Activated naive CD4-positive, alpha-beta T cell treated with anti-CD3 and anti-CD28 coated beads, Interleukin-2, amount 50 U/mL, for 72 hours (primary cell): Measurements from ENCODE around the gene TLX2. TPM values are rescaled to one million over a fixed set of nuclear protein-coding genes. Genes with fewer than 3 reads are reported as not detected.

ENCODE experiments used
- ATAC-seq, 2 donors: fragments of 150-1000 bp; cut with Tn5 transposase; 2 replicates each; pipeline ENCODE4 v1.10.0; 2021; ENCODE audit warnings: mild to moderate bottlenecking in 2 of 2, moderate library complexity in 2 of 2
- DNase-seq, 2 donors: peaks; one replicate each; pipeline ENCODE4 v3.0.0; 2021 to 2022; ENCODE audit warnings: low spot score in 2 of 2
- H3K27ac Mint-ChIP-seq, 2 donors: one replicate each; pipeline ENCODE4 v1.8.0; 2022; ENCODE audit warnings: mild to moderate bottlenecking in 2 of 2, mixed read lengths in 2 of 2
- H3K36me3 Mint-ChIP-seq, 2 donors: one replicate each; pipeline ENCODE4 v1.8.0; 2022; ENCODE audit warnings: mixed read lengths in 2 of 2
- H3K9me3 Mint-ChIP-seq, 2 donors: one replicate each; pipeline ENCODE4 v1.8.0; 2022; ENCODE audit warnings: mixed read lengths in 2 of 2
- total RNA-seq, 2 donors: library from RNA; stranded (reverse); gene quantifications; one replicate each; pipeline ENCODE4 v1.2.3, GENCODE V29; 2022

The TLX2 gene
- total RNA-seq, 2 donors from 2014 or later = 0.19 to 0.25 TPM

DNA sequence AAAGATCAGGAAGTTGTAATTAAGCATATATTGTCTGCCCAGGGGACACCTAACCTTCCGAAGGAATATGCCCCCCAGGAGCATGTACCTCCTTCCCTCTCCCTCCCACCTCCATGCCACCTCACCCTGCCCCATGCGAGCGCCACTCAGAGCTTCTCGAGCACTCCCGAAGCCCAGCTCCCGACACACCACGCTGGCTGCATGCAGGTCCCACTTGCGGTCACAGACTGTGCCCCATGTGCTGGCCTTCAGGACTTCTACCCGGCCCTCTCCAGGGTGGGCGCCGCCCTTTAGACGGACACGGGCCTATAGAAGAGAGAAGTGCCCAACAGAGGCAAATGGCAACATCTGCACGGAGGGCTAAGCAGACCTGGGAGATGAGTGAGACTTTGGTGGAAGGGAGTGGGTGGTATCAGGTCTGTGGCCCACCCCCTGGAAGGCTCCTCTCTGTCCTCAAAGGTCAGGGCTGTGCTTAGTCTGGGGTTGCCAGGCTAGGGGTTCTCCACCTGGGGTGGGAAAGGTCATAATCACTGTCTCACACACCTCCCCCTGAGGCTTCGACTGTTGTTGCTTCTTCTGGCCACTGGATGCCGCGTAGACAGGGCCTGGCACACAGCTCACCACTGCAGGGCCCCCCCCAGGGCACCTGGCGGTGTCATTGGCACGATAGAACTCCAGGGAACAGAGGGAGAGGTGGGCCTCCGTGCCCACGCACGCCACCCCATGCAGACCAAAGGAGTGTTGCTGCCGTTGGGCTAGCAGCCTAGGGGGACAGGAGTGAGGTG lies 22.1 kb downstream of the TLX2 start:
- no peak overlapping the region for H3K27ac Mint-ChIP-seq
- no peaks in the 10 kb centered on the region for H3K9me3 Mint-ChIP-seq
- H3K36me3 Mint-ChIP-seq = peaks cover 0 to 10% of the 10 kb centered on the region in 2 donors
- DNase-seq = no peak
- peak in 1 of 2 donors; percentile 19 for ATAC-seq

- DNase-seq = no peak
- H3K27ac Mint-ChIP-seq = no peak overlapping the region
- no peak for ATAC-seq
- H3K36me3 Mint-ChIP-seq = peaks cover 0 to 6% of the 10 kb centered on the region in 2 donors
- H3K9me3 Mint-ChIP-seq = no peaks in the 10 kb centered on the region
Observed at GRCh38 chr2:74537140-74537539, 22.9 kb downstream of the TLX2 start.

DNA sequence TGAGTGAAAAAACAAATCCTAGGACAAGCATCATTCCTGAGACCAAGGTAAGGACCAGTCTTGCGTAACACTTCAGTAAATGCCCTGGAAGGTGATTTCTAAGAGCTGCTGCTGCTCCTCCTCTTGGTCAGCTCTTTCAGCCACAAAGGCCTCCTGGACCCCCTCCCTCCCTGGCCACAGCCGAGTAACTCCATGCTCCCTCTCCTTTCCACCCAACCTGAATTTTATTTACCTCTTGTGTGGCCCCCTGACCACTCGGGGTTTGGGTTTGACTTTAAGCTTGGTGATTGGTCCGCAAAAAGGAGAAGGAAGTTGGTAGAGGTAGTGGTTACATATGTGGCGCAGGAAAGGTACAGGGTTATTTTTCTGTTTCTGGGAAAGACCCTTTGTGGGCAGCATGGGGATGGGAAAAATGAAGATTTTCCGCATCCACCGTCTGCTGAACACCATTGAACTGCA lies 24.7 kb downstream of the TLX2 start:
- H3K9me3 Mint-ChIP-seq = no peaks in the 10 kb centered on the region
- ATAC-seq (no peak), DNase-seq (no peak)
- no peak overlapping the region for H3K27ac Mint-ChIP-seq
- no peaks in the 10 kb centered on the region for H3K36me3 Mint-ChIP-seq

DNA sequence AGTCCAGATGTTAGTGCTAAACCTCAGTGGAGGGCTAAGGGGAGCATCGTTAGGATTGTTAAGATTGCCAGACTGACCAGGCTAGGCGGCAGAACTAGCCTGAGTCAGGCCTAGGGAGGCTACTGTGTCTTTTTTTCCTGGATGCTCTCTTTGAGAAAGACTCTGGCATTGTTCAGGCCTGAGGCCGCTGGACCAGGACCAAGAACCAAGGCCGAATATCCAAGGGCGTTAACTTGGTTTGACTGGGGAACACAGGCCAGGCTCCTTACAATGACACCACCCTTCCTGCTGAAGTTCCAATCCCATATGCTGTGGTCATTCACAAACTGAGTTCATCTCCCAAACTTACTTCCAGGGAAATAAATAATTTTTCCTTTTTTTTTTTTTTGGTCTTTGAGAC lies 26.0 kb downstream of the TLX2 start:
- no peak for ATAC-seq
- Mint-ChIP-seq H3K9me3 (no peaks in the 10 kb centered on the region), H3K27ac (no peak overlapping the region), H3K36me3 (no peaks in the 10 kb centered on the region)
- DNase-seq = no peak

- DNase-seq = no peak
- Mint-ChIP-seq H3K9me3 (no peaks in the 10 kb centered on the region), H3K36me3 (peaks cover 0 to 1% of the 10 kb centered on the region in 2 donors), H3K27ac (peak overlapping the region in 1 of 2 donors; percentile 23)
- no peak for ATAC-seq
Observed at GRCh38 chr2:74542978-74543377, 28.7 kb downstream of the TLX2 start.

GRCh38 chr2:74544634-74545033 lies 30.4 kb downstream of the TLX2 start:
- H3K36me3 Mint-ChIP-seq = peaks cover 0 to 9% of the 10 kb centered on the region in 2 donors
- no peaks in the 10 kb centered on the region for H3K9me3 Mint-ChIP-seq
- ATAC-seq = no peak
- no peak overlapping the region for H3K27ac Mint-ChIP-seq
- no peak for DNase-seq

GRCh38 chr2:74546004-74546403 lies 31.8 kb downstream of the TLX2 start:
- peak in 1 of 2 donors; percentile 33 for DNase-seq
- Mint-ChIP-seq H3K36me3 (peaks cover 0 to 12% of the 10 kb centered on the region in 2 donors), H3K9me3 (no peaks in the 10 kb centered on the region), H3K27ac (no peak overlapping the region)
- ATAC-seq = no peak

DNA sequence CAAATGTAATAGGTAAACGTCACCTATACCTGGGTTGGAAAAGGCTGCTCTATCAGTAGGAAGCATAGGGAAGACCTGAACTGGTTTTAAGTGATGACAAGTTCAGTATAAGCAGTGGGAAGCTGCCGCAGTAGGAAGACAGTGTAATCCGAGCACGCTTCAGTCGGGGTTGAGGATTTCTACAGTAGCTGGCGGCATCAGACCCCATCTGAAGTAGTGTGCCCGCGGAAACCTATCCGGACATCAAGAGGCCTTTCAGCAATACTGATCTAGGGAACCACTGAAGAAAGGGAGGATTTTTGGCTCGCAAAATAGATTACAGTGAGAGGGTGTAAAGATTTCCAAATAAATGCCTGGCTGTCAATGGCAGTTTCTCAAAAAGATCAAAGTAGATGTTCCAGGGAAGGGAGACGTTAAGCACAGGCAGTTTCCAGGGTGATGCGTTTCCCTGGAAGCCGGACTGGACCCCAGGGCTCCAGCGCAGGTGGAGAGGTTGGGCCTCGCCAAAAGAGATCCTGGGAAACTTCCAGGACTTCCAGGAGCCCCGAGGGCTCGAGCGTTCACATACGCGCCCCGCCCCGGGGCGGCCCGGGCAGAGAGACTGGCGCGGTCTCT lies 34.1 kb downstream of the TLX2 start:
- Mint-ChIP-seq H3K36me3 (peaks cover 0 to 12% of the 10 kb centered on the region in 2 donors), H3K9me3 (no peaks in the 10 kb centered on the region), H3K27ac (no peak overlapping the region)
- no peak for ATAC-seq
- peak in 1 of 2 donors; percentile 55 for DNase-seq

GRCh38 chr2:74548900-74549826 lies 34.9 kb downstream of the TLX2 start:
- DNase-seq = peak; percentile 45 to 54
- Mint-ChIP-seq H3K27ac (no peak overlapping the region), H3K36me3 (peaks cover 0 to 12% of the 10 kb centered on the region in 2 donors), H3K9me3 (no peaks in the 10 kb centered on the region)
- peak; percentile 70 to 74 for ATAC-seq

DNA sequence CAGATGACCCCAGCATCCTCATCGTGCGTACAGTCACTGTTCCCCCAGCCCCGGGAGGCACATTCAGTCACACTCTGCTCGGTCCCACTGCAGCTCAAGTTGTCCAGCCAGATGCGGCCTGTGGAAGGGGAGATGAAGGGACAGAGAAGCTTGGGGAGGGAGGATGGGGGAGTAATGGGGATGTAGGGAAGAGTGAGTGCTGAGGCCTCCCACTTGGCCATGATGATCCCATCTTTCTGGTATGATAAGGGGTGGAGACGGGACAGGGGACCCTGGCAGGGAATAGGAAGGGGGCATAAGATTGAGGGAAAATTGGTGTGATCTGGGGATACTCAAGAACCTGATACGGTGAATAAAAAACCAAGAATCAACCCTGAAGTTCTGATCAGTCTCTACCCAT lies 36.0 kb downstream of the TLX2 start:
- no peak for DNase-seq
- ATAC-seq = no peak
- Mint-ChIP-seq H3K27ac (no peak overlapping the region), H3K36me3 (peaks cover 0 to 12% of the 10 kb centered on the region in 2 donors), H3K9me3 (no peaks in the 10 kb centered on the region)

GRCh38 chr2:74551530-74551929 lies 37.3 kb downstream of the TLX2 start:
- DNase-seq (no peak), ATAC-seq (no peak)
- H3K27ac Mint-ChIP-seq = no peak overlapping the region
- H3K36me3 Mint-ChIP-seq = peaks cover 0 to 12% of the 10 kb centered on the region in 2 donors
- no peaks in the 10 kb centered on the region for H3K9me3 Mint-ChIP-seq

DNA sequence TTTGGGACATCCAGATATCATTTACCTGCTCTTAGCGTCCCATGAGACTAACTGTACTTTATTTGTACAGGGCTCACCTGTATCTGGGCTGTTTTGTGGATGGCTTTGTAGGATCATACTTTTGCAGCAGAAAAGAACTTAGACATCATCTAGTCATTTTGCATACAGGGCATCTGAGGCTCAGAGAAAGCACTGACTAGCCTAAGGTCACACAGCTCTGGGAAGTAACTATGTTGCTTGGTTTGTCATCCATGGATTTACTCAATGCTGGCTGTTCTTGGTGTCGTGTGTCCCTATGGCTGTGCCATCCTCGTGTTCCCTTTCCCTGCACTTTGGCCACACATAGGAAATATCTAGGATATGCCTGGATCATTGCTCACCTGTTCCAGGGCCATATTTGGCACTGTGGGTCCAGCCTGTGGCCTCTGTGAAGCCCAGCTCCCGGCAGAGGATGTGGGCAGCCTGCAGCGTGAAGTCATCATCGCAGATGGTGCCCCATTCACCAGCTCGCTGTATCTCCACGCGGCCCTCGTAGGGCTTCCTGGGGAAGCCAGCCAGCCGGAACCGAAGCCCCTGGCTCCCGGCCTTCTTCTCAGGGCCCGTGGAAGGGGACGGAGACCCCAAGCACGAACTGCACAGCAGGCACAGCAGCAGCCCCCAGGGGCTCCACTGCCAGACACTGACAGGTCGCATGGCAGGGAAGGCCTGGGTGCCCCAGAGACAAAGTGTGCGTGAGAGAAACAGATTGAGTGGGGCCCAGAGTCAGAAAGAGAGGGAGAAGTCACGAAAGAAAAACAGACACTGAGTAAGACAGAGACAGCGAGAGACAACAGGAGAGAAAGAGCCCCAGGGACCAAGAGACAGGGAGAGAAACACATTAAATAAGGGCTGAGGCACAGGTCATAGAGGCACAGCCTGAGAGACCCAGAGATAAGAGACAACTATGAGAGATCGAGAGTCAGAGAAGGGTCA lies 38.0 kb downstream of the TLX2 start:
- H3K9me3 Mint-ChIP-seq = no peaks in the 10 kb centered on the region
- H3K36me3 Mint-ChIP-seq = peaks cover 0 to 12% of the 10 kb centered on the region in 2 donors
- ATAC-seq (no peak), DNase-seq (no peak)
- peak overlapping the region in 1 of 2 donors; percentile 3 for H3K27ac Mint-ChIP-seq

DNA sequence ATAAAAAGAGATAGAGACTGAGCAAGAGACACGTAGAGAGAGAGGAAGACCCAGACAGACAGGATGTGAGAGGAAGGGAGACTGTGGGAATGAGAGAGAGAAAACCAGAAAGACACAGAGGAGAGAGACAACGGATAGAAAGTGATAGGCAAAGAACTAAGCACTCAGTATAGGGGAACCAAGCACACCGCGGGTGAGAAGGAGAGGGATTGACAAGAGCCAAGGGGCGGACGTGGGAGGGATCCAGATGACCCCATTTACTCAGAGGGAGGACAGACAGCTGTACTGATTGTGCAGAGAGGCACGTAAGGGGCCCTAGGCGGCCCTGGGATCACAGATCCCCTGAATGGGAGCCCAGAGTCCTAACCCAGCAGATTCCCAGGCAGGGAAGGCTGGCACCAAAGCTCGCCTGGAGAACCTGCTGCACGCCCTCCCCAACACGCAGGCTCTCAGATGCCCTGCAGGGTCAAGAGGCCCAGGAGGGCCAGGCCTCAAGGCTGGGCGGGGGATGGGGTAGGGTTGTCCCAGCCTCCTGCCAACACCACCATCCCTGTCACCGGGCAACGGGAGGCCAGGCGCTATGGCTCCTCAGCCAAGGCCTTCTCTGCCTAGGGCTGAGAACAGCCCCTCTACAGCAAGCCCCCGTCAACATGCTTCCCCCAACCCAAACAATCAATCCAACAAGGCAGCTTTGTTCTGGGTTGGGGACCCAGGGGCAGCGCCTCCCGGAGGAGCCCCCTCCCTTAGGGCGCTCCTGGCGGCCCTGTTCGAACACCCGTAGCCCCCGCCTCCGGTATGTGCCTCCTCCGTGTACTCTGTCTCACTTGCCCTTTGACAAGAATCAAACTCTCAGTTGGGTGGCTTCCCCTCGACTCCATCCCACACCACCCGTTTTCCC lies 38.9 kb downstream of the TLX2 start:
- ATAC-seq (no peak), DNase-seq (no peak)
- Mint-ChIP-seq H3K36me3 (peaks cover 0 to 9% of the 10 kb centered on the region in 2 donors), H3K27ac (peak overlapping the region; percentile 3 to 79), H3K9me3 (no peaks in the 10 kb centered on the region)

DNA sequence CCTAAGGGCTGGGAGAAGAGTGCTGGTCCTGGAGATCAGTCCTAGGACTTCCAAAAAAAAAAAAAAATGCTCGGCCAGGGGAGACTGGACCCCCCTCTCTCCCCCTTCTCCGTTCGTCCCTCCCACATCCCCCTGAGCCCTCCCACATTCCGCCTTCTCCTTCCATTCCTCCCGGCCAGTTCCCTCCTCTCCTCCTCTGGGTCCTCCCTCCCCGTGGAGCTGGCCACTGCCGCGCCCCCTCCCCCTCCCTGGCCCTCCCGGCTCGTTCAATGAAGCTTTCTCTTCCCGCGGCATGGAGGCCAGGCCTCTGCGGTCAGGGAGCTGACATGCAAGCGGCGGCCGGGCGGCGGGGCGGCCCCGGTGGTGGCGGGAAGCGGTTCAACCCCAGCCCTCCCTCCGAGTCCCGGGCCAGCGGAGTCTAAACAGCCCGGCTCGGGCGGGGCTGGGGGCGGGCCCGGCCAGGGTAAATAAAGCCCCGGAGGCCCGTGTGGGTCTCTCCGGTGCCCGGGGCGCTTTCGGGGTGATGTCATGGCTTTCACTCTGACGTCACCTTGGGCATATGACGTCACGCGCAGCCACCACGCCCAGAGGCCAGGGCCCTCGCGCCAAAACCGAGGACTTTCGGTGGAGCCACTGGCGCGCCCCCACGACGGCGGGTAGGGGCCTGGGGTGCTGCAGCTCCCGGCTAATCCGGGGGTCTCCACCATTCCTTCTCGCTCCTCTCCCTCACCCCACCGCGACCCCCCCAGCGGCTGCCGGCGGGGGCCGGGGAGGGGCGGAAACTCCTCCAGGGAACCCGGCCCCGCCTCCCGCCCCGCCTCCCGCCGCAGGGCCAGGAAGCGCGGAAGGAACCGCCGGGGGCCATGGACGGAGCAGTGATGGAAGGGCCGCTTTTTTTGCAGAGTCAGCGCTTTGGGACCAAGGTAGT lies 39.9 kb downstream of the TLX2 start, which contains the start of the genes DOK1 and LOXL3:
Gene DOK1 (plus strand): TSS at position 829 of the 928 bp plus-strand sequence. CDS start 35 bp downstream, at position 864.
Gene LOXL3 (minus strand): TSS at position 51 of the 928 bp plus-strand sequence. CDS start 1,308 bp downstream, outside the sequence.
- Mint-ChIP-seq H3K27ac (peak within 1 kb of the TSS; percentile 79 to 83), H3K36me3 (peaks cover 0 to 6% of the 10 kb centered on the region in 2 donors), H3K9me3 (no peaks in the 10 kb centered on the region)
- ATAC-seq (peak; percentile 77 to 87), DNase-seq (peak; percentile 83 to 89)
